Smooth muscle cell of the umbilical artery (primary cell): ENCODE results near the gene YARS1. TPM values are rescaled to one million over a fixed set of nuclear protein-coding genes. Genes with fewer than 3 reads are reported as not detected.

Experiments
- total RNA-seq: library from RNA; depleted of rRNA; stranded (reverse); fragments of >200 nt; gene quantifications from 2 replicates; pipeline ENCODE4 v1.2.3, GENCODE V29; 2014

YARS1 gene
- 148 and 158 TPM in 2 replicates for total RNA-seq

GRCh38 chr1:32817159-32817814 is at the start of gene YARS1, which contains the start of gene S100PBP:
YARS1 (minus strand) TSS chr1:32817358; CDS start chr1:32817244, 114 bp downstream.
S100PBP (plus strand) TSS chr1:32817653; CDS start chr1:32826100, 8,447 bp downstream.

Other genes with a start within 250 kb of the YARS1 start
- gene ZBTB8OS, start 166.8 kb downstream of the YARS1 start, total RNA-seq, result 34.0 and 44.2 TPM in 2 replicates
- 113 and 139 TPM in 2 replicates for gene RBBP4, start 166.2 kb downstream of the YARS1 start, total RNA-seq
- 44.5 and 61.5 TPM in 2 replicates for gene SYNC, start 114.6 kb downstream of the YARS1 start, total RNA-seq
- 55.7 and 68.0 TPM in 2 replicates for gene S100PBP, start 295 bp upstream of the YARS1 start, total RNA-seq
- 0.37 and 4.5 TPM in 2 replicates for gene FNDC5, start 53.6 kb upstream of the YARS1 start, total RNA-seq
- not detected in 2 replicates for gene HPCA, start 69.1 kb upstream of the YARS1 start, total RNA-seq
- gene TMEM54, start 84.0 kb upstream of the YARS1 start, total RNA-seq, result 31.5 and 37.3 TPM in 2 replicates
- 13.1 and 14.7 TPM in 2 replicates for gene RNF19B, start 147.5 kb upstream of the YARS1 start, total RNA-seq
- 156 and 167 TPM in 2 replicates for gene AK2, start 219.5 kb upstream of the YARS1 start, total RNA-seq